HG02970 (cell line): Measurements from ENCODE around the gene TBC1D20.
"Not testable (repeated sequence)": the region's sequence is repeated elsewhere in the genome, so short reads cannot be mapped to it uniquely, and the experiment has no call there.

Source experiments
- ATAC-seq: cut with Tn5 transposase; IDR thresholded peaks from one replicate; pipeline ENCODE4 v1.9.1; 2021; ENCODE audit warnings: mild to moderate bottlenecking, moderate library complexity, moderate number of reproducible peaks; ENCODE audit not compliant: unreplicated experiment, low FRiP score

The TBC1D20 gene

GRCh38 chr20:476561-477249 is 14.4 kb upstream of the TBC1D20 start:
- ATAC-seq: not testable (repeated sequence)

- no peak for ATAC-seq
Observed at GRCh38 chr20:475463-476357, 13.4 kb upstream of the TBC1D20 start.

GRCh38 chr20:474581-474980 is 12.2 kb upstream of the TBC1D20 start:
- no peak for ATAC-seq

- no peak for ATAC-seq
Observed at GRCh38 chr20:472889-473292, 10.6 kb upstream of the TBC1D20 start.

GRCh38 chr20:472137-472846 is 10.0 kb upstream of the TBC1D20 start:
- no peak for ATAC-seq

GRCh38 chr20:469746-470490 is 7.6 kb upstream of the TBC1D20 start:
- no peak for ATAC-seq

- ATAC-seq: no peak
Observed at GRCh38 chr20:467755-468154, 5.4 kb upstream of the TBC1D20 start.

- ATAC-seq: peak; percentile 33
Observed at GRCh38 chr20:461254-462198, 807 bp downstream of the TBC1D20 start.

- no peak for ATAC-seq
Observed at GRCh38 chr20:460707-461106, 1.6 kb downstream of the TBC1D20 start.

GRCh38 chr20:460180-460579 is 2.2 kb downstream of the TBC1D20 start:
- no peak for ATAC-seq

GRCh38 chr20:458776-459175 is 3.6 kb downstream of the TBC1D20 start:
- no peak for ATAC-seq

- no peak for ATAC-seq
Observed at GRCh38 chr20:454951-455350, 7.4 kb downstream of the TBC1D20 start.

- ATAC-seq: not testable (repeated sequence)
Observed at GRCh38 chr20:452021-452420, 10.3 kb downstream of the TBC1D20 start.

GRCh38 chr20:445514-446336 is 16.6 kb downstream of the TBC1D20 start:
- ATAC-seq: no peak

- ATAC-seq: no peak
Observed at GRCh38 chr20:444862-445426, 17.4 kb downstream of the TBC1D20 start.

GRCh38 chr20:444117-444516 is 18.2 kb downstream of the TBC1D20 start:
- no peak for ATAC-seq

GRCh38 chr20:443223-443775 is 19.0 kb downstream of the TBC1D20 start:
- ATAC-seq: no peak

GRCh38 chr20:440636-441035 is 21.7 kb downstream of the TBC1D20 start:
- ATAC-seq: no peak
